ENCODE results near the gene SLC9A8.

DNA sequence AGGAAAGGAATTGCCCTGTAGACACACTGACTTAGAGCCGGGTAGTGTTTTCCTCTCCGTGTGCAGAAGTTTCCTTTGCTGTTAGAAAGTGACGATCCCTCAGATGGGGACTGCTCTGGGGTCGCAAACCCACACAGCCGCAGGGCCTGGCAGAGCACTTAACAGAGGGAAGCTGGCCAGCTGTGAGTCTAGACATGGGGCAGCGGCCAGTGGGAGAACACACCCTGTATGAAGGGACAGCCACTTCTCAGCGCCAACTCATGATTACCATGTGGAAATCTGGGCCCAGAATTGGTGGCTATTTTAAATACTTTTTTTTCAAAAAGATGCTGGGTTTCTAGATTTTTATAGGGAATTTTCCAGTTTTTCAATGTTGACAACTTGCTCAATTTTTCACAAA, 39.4 kb downstream of the SLC9A8 start:
- TF ChIP-seq, protein P1, sequence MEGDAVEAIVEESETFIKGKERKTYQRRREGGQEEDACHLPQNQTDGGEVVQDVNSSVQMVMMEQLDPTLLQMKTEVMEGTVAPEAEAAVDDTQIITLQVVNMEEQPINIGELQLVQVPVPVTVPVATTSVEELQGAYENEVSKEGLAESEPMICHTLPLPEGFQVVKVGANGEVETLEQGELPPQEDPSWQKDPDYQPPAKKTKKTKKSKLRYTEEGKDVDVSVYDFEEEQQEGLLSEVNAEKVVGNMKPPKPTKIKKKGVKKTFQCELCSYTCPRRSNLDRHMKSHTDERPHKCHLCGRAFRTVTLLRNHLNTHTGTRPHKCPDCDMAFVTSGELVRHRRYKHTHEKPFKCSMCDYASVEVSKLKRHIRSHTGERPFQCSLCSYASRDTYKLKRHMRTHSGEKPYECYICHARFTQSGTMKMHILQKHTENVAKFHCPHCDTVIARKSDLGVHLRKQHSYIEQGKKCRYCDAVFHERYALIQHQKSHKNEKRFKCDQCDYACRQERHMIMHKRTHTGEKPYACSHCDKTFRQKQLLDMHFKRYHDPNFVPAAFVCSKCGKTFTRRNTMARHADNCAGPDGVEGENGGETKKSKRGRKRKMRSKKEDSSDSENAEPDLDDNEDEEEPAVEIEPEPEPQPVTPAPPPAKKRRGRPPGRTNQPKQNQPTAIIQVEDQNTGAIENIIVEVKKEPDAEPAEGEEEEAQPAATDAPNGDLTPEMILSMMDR (IDR thresholded peaks at IDR 0.05; ENCODE audit: insufficient read depth, low read length), result no peak
- TF ChIP-seq, protein P2, sequence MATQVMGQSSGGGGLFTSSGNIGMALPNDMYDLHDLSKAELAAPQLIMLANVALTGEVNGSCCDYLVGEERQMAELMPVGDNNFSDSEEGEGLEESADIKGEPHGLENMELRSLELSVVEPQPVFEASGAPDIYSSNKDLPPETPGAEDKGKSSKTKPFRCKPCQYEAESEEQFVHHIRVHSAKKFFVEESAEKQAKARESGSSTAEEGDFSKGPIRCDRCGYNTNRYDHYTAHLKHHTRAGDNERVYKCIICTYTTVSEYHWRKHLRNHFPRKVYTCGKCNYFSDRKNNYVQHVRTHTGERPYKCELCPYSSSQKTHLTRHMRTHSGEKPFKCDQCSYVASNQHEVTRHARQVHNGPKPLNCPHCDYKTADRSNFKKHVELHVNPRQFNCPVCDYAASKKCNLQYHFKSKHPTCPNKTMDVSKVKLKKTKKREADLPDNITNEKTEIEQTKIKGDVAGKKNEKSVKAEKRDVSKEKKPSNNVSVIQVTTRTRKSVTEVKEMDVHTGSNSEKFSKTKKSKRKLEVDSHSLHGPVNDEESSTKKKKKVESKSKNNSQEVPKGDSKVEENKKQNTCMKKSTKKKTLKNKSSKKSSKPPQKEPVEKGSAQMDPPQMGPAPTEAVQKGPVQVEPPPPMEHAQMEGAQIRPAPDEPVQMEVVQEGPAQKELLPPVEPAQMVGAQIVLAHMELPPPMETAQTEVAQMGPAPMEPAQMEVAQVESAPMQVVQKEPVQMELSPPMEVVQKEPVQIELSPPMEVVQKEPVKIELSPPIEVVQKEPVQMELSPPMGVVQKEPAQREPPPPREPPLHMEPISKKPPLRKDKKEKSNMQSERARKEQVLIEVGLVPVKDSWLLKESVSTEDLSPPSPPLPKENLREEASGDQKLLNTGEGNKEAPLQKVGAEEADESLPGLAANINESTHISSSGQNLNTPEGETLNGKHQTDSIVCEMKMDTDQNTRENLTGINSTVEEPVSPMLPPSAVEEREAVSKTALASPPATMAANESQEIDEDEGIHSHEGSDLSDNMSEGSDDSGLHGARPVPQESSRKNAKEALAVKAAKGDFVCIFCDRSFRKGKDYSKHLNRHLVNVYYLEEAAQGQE (IDR thresholded peaks at IDR 0.05; ENCODE audit: insufficient replicate concordance, low read depth), result no peak
- TF ChIP-seq POLR2AphosphoS5 (IDR thresholded peaks at IDR 0.05; ENCODE audit: low read depth) (no peak), GABPA (IDR thresholded peaks at IDR 0.05; ENCODE audit: low read depth) (no peak), SPI1 (IDR thresholded peaks at IDR 0.05; ENCODE audit: borderline replicate concordance, low read depth) (no peak)

All from HL-60 (cell line).